ENCODE results near the gene POLR2I. TPM values are rescaled to one million over a fixed set of nuclear protein-coding genes. Genes with fewer than 3 reads are reported as not detected.

POLR2I gene
- total and polyA plus RNA-seq, 9 of the 15 experiments (the other 6 are each of a cell fraction or from before 2014, with no cell fraction given), result 28.0 to 283 (median 123) TPM

DNA sequence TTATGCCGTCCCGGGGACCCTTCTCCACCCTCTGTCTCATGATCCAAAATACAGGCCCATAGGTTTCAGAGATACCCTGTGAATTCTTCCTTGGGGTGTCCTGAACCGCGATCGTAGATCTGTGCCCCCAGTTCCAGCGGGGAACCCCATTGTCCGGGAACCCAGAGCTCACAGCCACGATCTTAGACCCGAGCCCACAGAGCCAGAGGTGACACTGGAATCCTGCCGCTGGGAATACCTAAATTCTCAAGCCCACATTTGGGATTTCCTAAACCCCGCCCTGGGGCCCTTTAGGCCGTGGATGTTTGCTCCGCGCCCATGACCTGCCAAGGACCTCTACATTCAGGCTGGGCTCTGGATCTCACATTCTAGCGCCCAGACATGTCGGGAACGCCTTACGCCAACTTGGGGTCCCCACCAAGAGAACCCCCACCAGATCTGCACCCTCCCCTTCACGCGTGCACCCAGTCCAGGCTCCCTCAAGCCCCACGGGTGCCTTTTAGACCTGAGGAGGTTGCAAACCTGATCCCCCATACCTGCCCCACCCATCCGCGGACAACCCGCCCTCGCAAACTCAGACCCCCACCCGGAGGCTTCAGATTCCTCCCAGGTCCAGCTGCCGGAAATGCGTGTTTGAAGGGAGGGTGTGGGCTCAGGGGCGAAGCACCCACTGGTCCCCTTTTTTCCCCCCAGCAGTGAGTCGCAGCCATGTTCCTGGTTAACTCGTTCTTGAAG lies 25.8 kb upstream of the POLR2I start (continued):
- TF ChIP-seq NBN (IDR thresholded peaks at IDR 0.05; ENCODE audit: low read depth) (no peak), HCFC1 (IDR thresholded peaks at IDR 0.05; ENCODE audit: low read depth, low read length) (no peak), ZNF717 (CRISPR knock-in tag; IDR thresholded peaks at IDR 0.05) (no peak), ZNF431 (CRISPR knock-in tag; IDR thresholded peaks at IDR 0.05) (no peak), ARHGAP35 (IDR thresholded peaks at IDR 0.05; ENCODE audit: partially characterized antibody) (no peak), NR4A1 (CRISPR knock-in tag; IDR thresholded peaks at IDR 0.05) (no peak), NR4A1 (tag; IDR thresholded peaks at IDR 0.05) (no peak), RBBP5 (IDR thresholded peaks at IDR 0.05; ENCODE audit: borderline replicate concordance, insufficient read depth, low read length, poor library complexity, severe bottlenecking) (no peak), SRSF9 (IDR thresholded peaks at IDR 0.05; ENCODE audit: borderline replicate concordance, low read depth, low read length) (no peak), PHF21A (IDR thresholded peaks at IDR 0.05; ENCODE audit: borderline replicate concordance, low read depth) (no peak)
- TF ChIP-seq, protein P1, sequence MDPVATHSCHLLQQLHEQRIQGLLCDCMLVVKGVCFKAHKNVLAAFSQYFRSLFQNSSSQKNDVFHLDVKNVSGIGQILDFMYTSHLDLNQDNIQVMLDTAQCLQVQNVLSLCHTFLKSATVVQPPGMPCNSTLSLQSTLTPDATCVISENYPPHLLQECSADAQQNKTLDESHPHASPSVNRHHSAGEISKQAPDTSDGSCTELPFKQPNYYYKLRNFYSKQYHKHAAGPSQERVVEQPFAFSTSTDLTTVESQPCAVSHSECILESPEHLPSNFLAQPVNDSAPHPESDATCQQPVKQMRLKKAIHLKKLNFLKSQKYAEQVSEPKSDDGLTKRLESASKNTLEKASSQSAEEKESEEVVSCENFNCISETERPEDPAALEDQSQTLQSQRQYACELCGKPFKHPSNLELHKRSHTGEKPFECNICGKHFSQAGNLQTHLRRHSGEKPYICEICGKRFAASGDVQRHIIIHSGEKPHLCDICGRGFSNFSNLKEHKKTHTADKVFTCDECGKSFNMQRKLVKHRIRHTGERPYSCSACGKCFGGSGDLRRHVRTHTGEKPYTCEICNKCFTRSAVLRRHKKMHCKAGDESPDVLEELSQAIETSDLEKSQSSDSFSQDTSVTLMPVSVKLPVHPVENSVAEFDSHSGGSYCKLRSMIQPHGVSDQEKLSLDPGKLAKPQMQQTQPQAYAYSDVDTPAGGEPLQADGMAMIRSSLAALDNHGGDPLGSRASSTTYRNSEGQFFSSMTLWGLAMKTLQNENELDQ (CRISPR knock-in tag; IDR thresholded peaks at IDR 0.05; ENCODE audit: borderline replicate concordance), result no peak
- TF ChIP-seq, protein P2, sequence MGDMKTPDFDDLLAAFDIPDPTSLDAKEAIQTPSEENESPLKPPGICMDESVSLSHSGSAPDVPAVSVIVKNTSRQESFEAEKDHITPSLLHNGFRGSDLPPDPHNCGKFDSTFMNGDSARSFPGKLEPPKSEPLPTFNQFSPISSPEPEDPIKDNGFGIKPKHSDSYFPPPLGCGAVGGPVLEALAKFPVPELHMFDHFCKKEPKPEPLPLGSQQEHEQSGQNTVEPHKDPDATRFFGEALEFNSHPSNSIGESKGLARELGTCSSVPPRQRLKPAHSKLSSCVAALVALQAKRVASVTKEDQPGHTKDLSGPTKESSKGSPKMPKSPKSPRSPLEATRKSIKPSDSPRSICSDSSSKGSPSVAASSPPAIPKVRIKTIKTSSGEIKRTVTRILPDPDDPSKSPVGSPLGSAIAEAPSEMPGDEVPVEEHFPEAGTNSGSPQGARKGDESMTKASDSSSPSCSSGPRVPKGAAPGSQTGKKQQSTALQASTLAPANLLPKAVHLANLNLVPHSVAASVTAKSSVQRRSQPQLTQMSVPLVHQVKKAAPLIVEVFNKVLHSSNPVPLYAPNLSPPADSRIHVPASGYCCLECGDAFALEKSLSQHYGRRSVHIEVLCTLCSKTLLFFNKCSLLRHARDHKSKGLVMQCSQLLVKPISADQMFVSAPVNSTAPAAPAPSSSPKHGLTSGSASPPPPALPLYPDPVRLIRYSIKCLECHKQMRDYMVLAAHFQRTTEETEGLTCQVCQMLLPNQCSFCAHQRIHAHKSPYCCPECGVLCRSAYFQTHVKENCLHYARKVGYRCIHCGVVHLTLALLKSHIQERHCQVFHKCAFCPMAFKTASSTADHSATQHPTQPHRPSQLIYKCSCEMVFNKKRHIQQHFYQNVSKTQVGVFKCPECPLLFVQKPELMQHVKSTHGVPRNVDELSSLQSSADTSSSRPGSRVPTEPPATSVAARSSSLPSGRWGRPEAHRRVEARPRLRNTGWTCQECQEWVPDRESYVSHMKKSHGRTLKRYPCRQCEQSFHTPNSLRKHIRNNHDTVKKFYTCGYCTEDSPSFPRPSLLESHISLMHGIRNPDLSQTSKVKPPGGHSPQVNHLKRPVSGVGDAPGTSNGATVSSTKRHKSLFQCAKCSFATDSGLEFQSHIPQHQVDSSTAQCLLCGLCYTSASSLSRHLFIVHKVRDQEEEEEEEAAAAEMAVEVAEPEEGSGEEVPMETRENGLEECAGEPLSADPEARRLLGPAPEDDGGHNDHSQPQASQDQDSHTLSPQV (IDR thresholded peaks at IDR 0.05), result no peak
- TF ChIP-seq, protein P3, sequence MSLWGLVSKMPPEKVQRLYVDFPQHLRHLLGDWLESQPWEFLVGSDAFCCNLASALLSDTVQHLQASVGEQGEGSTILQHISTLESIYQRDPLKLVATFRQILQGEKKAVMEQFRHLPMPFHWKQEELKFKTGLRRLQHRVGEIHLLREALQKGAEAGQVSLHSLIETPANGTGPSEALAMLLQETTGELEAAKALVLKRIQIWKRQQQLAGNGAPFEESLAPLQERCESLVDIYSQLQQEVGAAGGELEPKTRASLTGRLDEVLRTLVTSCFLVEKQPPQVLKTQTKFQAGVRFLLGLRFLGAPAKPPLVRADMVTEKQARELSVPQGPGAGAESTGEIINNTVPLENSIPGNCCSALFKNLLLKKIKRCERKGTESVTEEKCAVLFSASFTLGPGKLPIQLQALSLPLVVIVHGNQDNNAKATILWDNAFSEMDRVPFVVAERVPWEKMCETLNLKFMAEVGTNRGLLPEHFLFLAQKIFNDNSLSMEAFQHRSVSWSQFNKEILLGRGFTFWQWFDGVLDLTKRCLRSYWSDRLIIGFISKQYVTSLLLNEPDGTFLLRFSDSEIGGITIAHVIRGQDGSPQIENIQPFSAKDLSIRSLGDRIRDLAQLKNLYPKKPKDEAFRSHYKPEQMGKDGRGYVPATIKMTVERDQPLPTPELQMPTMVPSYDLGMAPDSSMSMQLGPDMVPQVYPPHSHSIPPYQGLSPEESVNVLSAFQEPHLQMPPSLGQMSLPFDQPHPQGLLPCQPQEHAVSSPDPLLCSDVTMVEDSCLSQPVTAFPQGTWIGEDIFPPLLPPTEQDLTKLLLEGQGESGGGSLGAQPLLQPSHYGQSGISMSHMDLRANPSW (CRISPR knock-in tag; IDR thresholded peaks at IDR 0.05), result no peak
- TF ChIP-seq, protein P4, sequence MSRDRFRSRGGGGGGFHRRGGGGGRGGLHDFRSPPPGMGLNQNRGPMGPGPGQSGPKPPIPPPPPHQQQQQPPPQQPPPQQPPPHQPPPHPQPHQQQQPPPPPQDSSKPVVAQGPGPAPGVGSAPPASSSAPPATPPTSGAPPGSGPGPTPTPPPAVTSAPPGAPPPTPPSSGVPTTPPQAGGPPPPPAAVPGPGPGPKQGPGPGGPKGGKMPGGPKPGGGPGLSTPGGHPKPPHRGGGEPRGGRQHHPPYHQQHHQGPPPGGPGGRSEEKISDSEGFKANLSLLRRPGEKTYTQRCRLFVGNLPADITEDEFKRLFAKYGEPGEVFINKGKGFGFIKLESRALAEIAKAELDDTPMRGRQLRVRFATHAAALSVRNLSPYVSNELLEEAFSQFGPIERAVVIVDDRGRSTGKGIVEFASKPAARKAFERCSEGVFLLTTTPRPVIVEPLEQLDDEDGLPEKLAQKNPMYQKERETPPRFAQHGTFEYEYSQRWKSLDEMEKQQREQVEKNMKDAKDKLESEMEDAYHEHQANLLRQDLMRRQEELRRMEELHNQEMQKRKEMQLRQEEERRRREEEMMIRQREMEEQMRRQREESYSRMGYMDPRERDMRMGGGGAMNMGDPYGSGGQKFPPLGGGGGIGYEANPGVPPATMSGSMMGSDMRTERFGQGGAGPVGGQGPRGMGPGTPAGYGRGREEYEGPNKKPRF (IDR thresholded peaks at IDR 0.05; ENCODE audit: low read depth, low read length), result no peak
- TF ChIP-seq, protein P5, sequence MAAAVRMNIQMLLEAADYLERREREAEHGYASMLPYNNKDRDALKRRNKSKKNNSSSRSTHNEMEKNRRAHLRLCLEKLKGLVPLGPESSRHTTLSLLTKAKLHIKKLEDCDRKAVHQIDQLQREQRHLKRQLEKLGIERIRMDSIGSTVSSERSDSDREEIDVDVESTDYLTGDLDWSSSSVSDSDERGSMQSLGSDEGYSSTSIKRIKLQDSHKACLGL (CRISPR knock-in tag; IDR thresholded peaks at IDR 0.05; ENCODE audit: borderline replicate concordance, poor library complexity, severe bottlenecking), result no peak

Data from K562 (cell line).